Gastroesophageal sphincter (tissue), 4 donors: ENCODE data around the gene LEMD3. TPM values are rescaled to one million over a fixed set of nuclear protein-coding genes. Genes with fewer than 3 reads are reported as not detected.

Experiments used
- ATAC-seq: fragments of 150-250 bp; one replicate; pipeline ENCODE4 v1.9.1; 2016; ENCODE audit warnings: mild to moderate bottlenecking, moderate library complexity
- H3K27ac ChIP-seq, 4 donors: fragments of 200-600 bp; sonication (generic) in 3 of 4; 1 replicate in 3 of 4; 2 replicates in 1 of 4; pipeline ENCODE4 v1.5.1; 2016 to 2019
- H3K27me3 ChIP-seq: fragments of 200-600 bp; sonication (generic); one replicate; pipeline ENCODE4 v1.5.1; 2019
- H3K36me3 ChIP-seq, 2 donors: fragments of 200-600 bp; sonication (generic); one replicate each; pipeline ENCODE4 v1.5.1; 2019; ENCODE audit warnings: control low read depth in 1 of 2
- H3K4me1 ChIP-seq, 3 donors: fragments of 200-600 bp; sonication (generic); 1 replicate in 2 of 3; 2 replicates in 1 of 3; pipeline ENCODE4 v1.5.1; 2016 to 2019; ENCODE audit warnings: control low read depth in 2 of 3
- H3K4me3 ChIP-seq, 2 donors: fragments of 200-600 bp; sonication (generic); one replicate each; pipeline ENCODE4 v1.5.1; 2019; ENCODE audit warnings: mild to moderate bottlenecking in 1 of 2, moderate library complexity in 1 of 2
- H3K9me3 ChIP-seq, 3 donors: fragments of 200-600 bp; sonication (generic); one replicate each; pipeline ENCODE4 v1.5.1; 2017 to 2019; ENCODE audit warnings: control low read depth in 2 of 3
- CTCF ChIP-seq, 4 experiments: fragments of 200-600 bp in 2 of 4; fragments of 450-650 bp in 2 of 4; sonication (generic) in 1 of 4; IDR thresholded peaks; one replicate each; pipeline ENCODE4 v1.5.1; 2017 to 2019; ENCODE audit warnings: antibody characterized with exemption in 4 of 4, mild to moderate bottlenecking in 2 of 4, moderate library complexity in 2 of 4
- EP300 ChIP-seq: sonication (generic); formaldehyde crosslinking; IDR thresholded peaks from one replicate; pipeline ENCODE4 v1.6.1; 2017; ENCODE audit warnings: antibody characterized with exemption, mild to moderate bottlenecking
- POLR2A ChIP-seq, 2 donors: fragments of 450-650 bp; IDR thresholded peaks; one replicate each; pipeline ENCODE4 v1.6.1; 2017; ENCODE audit warnings: antibody characterized with exemption in 2 of 2, mild to moderate bottlenecking in 2 of 2, moderate library complexity in 1 of 2
- POLR2AphosphoS5 ChIP-seq: sonication (generic); formaldehyde crosslinking; IDR thresholded peaks from one replicate; pipeline ENCODE4 v1.6.1; 2017; ENCODE audit warnings: antibody characterized with exemption
- WGBS, 2 donors: methylation state at CpG; one replicate each; pipeline ENCODE4 v1.1.5; 2018; ENCODE audit warnings: low coverage in 1 of 2; 5-methylcytosine and 5-hydroxymethylcytosine counted together
- total RNA-seq, 4 donors: library from RNA; depleted of rRNA; stranded (reverse); fragments of >200 nt; gene quantifications; one replicate each; pipeline ENCODE4 v1.1.0, GENCODE V29; 2016

Gene LEMD3
- total RNA-seq, 4 donors from 2014 or later, result 21.2 to 50.9 (median 23.4) TPM

- peaks cover 6 to 59% (median 21%) of the 10 kb centered on the region in 3 donors for H3K4me1 ChIP-seq
- H3K27ac ChIP-seq, result no peak overlapping the region
- ATAC-seq, result no peak
- H3K4me3 ChIP-seq, result no peak overlapping the region
- H3K27me3 ChIP-seq, result no peaks in the 10 kb centered on the region
- TF ChIP-seq EP300 (no peak), POLR2AphosphoS5 (no peak), CTCF (IDR thresholded peaks at IDR 0.05) (no peak), POLR2A (IDR thresholded peaks at IDR 0.05) (no peak)
- peaks cover 0 to 5% of the 10 kb centered on the region in 2 donors for H3K36me3 ChIP-seq
- no peaks in the 10 kb centered on the region for H3K9me3 ChIP-seq
Observed at GRCh38 chr12:65175385-65175784, 6.0 kb downstream of the LEMD3 start.

- TF ChIP-seq CTCF (IDR thresholded peaks at IDR 0.05) (no peak), POLR2AphosphoS5 (no peak), POLR2A (IDR thresholded peaks at IDR 0.05) (no peak), EP300 (no peak)
- H3K9me3 ChIP-seq, result no peaks in the 10 kb centered on the region
- H3K27me3 ChIP-seq, result no peaks in the 10 kb centered on the region
- H3K4me3 ChIP-seq, result no peak overlapping the region
- H3K4me1 ChIP-seq, result peaks cover 0 to 27% (median 0%) of the 10 kb centered on the region in 3 donors
- no peak overlapping the region for H3K27ac ChIP-seq
- ATAC-seq, result no peak
- WGBS, 2 donors, result 68 to 79% methylated on average over 3 of the region's 3 CpGs
- peaks cover 0 to 5% of the 10 kb centered on the region in 2 donors for H3K36me3 ChIP-seq
Observed at GRCh38 chr12:65182012-65182739, 12.8 kb downstream of the LEMD3 start.

DNA sequence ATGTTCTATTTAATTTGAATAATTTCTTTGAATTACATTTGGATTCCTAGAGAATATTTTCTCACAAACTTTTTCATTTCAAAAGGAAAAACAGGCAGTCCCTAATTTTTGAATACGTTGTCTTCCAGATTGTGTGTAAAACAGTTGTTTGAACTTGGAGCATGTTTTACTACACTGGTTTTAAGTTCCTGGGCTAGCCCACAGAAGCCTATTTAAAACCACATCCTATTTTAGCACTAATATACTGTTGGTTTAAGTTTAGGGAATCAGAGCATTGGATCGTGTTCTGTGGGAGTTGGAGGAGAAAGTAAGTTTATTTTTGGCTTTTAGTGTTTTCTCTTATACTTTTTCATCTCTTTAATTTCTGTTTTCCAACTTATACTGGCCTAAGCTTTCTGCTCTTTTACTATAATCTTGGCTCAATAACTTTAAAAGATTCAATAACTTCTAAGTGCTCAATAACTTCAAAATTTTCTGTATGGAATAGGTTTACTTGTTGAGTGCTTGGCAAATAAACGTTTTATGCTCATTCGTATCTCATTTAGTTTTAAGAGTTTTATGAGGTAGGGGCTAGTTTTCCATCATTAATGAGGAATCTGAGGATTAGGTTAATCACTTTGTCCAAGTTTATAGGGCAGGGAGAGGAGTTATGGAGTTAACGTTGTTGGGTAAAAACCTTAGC is 14.9 kb downstream of the LEMD3 start:
- Histone ChIP-seq H3K36me3 (no peaks in the 10 kb centered on the region), H3K4me3 (no peak overlapping the region), H3K27me3 (no peaks in the 10 kb centered on the region), H3K4me1 (peaks cover 0 to 46% (median 0%) of the 10 kb centered on the region in 3 donors), H3K27ac (no peak overlapping the region), H3K9me3 (no peaks in the 10 kb centered on the region)
- no peak for TF ChIP-seq POLR2A (IDR thresholded peaks at IDR 0.05)
- no peak for TF ChIP-seq POLR2AphosphoS5
- no peak for TF ChIP-seq EP300
- TF ChIP-seq CTCF (IDR thresholded peaks at IDR 0.05), result no peak
- ATAC-seq, result no peak
- 76 to 81% methylated on average over 4 to 5 of the region's 5 CpGs for WGBS, 2 donors

- no peak for ATAC-seq
- Histone ChIP-seq H3K4me1 (peaks cover 0 to 51% (median 0%) of the 10 kb centered on the region in 3 donors), H3K36me3 (no peaks in the 10 kb centered on the region), H3K4me3 (no peak overlapping the region), H3K27ac (no peak overlapping the region), H3K9me3 (no peaks in the 10 kb centered on the region), H3K27me3 (no peaks in the 10 kb centered on the region)
- TF ChIP-seq EP300, result no peak
- TF ChIP-seq POLR2A (IDR thresholded peaks at IDR 0.05), result no peak
- no peak for TF ChIP-seq CTCF (IDR thresholded peaks at IDR 0.05)
- no peak for TF ChIP-seq POLR2AphosphoS5
- WGBS, 2 donors, result 87 to 100% methylated on average over 1 of the region's 1 CpG
Observed at GRCh38 chr12:65184858-65185229, 15.5 kb downstream of the LEMD3 start.

- no peak for ATAC-seq
- Histone ChIP-seq H3K9me3 (no peaks in the 10 kb centered on the region), H3K4me1 (peaks cover 0 to 43% (median 0%) of the 10 kb centered on the region in 3 donors), H3K27me3 (no peaks in the 10 kb centered on the region), H3K36me3 (no peaks in the 10 kb centered on the region), H3K27ac (no peak overlapping the region), H3K4me3 (no peak overlapping the region)
- no peak for TF ChIP-seq EP300
- no peak for TF ChIP-seq POLR2A (IDR thresholded peaks at IDR 0.05)
- no peak for TF ChIP-seq CTCF (IDR thresholded peaks at IDR 0.05)
- no peak for TF ChIP-seq POLR2AphosphoS5
Observed at GRCh38 chr12:65187665-65188064, 18.3 kb downstream of the LEMD3 start.
